HCT116 (cell line): ENCODE measurements around the gene CTU2. TPM values are rescaled to one million over a fixed set of nuclear protein-coding genes. Genes with fewer than 3 reads are reported as not detected.

Experiments
- ATAC-seq: fragments of 200-7000 bp; cut with Tn5 transposase; 2 replicates; pipeline ENCODE4 v1.9.1; 2020; ENCODE audit warnings: mild to moderate bottlenecking, moderate library complexity
- BruUV-seq: library from RNA; stranded (reverse); fragments of 400-500 nt; replicated peaks from 2 replicates; lab custom pipeline; 2021; lab: Mats Ljungman, UMichigan
- CTCF ChIA-PET: fragments of 300-600 bp; sonication (Branson Sonifier 250); formaldehyde crosslinking; loops from one replicate; lab custom pipeline; 2021; ENCODE audit warnings: antibody characterized with exemption; lab: Charles Lee
- POLR2A ChIA-PET: fragments of 300-600, 350-600 bp; sonication (Branson Sonifier 250); formaldehyde crosslinking; loops from one replicate; lab custom pipeline; 2021; ENCODE audit warnings: antibody characterized with exemption; lab: Charles Lee
- RAD21 ChIA-PET, 2 experiments: fragments of 300-600 bp; sonication (Branson Sonifier 250); formaldehyde crosslinking; loops; one replicate each; lab custom pipeline; 2023; ENCODE audit warnings: low total read pairs in 2 of 2; ENCODE audit not compliant: uncharacterized antibody in 2 of 2, unreplicated experiment in 2 of 2, low non-redundant PET in 1 of 2; lab: Charles Lee
- DNase-seq: peaks from one replicate; pipeline ENCODE4 v3.0.0-alpha.2; 2010; ENCODE audit warnings: low read depth, low spot score
- H2AFZ ChIP-seq: fragments of 200-600 bp; shearing (Covaris generic), sonication (generic); 2 replicates; pipeline ENCODE4 v1.6.1; 2017; ENCODE audit warnings: low read depth, mixed run types, mixed read lengths, antibody characterized with exemption, low read length; ENCODE audit not compliant: poor library complexity, severe bottlenecking
- H3K27ac ChIP-seq: 2 replicates; pipeline ENCODE4 v1.5.1; 2012; ENCODE audit warnings: low read depth, low read length
- H3K27me3 ChIP-seq: fragments of 200-600 bp; sonication (generic); 2 replicates; pipeline ENCODE4 v1.6.1; 2016; ENCODE audit warnings: mixed run types, low read length, mixed read lengths; ENCODE audit not compliant: insufficient read depth
- H3K36me3 ChIP-seq, 2 experiments: fragments of 200-500 bp in 1 of 2; fragments of 200-600 bp in 1 of 2; sonication (Bioruptor generic) in 1 of 2; sonication (generic) in 1 of 2; 2 replicates each; pipeline versions ENCODE4 v1.5.1 to v1.6.1; 2014 to 2016; ENCODE audit warnings: low read length in 2 of 2, inconsistent platforms in 1 of 2, mixed read lengths in 1 of 2, mixed run types in 1 of 2; ENCODE audit not compliant: insufficient read depth in 2 of 2, control insufficient read depth in 1 of 2
- H3K4me1 ChIP-seq, 2 experiments: fragments of 200-600 bp in 1 of 2; sonication (generic) in 1 of 2; 2 replicates each; pipeline versions ENCODE4 v1.5.1 to v1.6.1; 2012 to 2017; ENCODE audit warnings: low read length in 2 of 2, inconsistent platforms in 1 of 2, mild to moderate bottlenecking in 1 of 2, mixed read lengths in 1 of 2, mixed run types in 1 of 2, moderate library complexity in 1 of 2; ENCODE audit not compliant: insufficient read depth in 2 of 2, control insufficient read depth in 1 of 2
- H3K4me2 ChIP-seq: fragments of 200-600 bp; sonication (generic); 2 replicates; pipeline ENCODE4 v1.6.1; 2017; ENCODE audit warnings: mixed run types, low read length, mixed read lengths
- H3K4me3 ChIP-seq, 2 experiments: fragments of 200-600 bp in 1 of 2; sonication (generic) in 1 of 2; replicated peaks in 1 of 2; 2 replicates each; pipeline ENCODE4 v1.5.1; 2011 to 2016; ENCODE audit warnings: low read length in 2 of 2, control low read depth in 1 of 2, low read depth in 1 of 2, mild to moderate bottlenecking in 1 of 2, mixed read lengths in 1 of 2, mixed run types in 1 of 2
- H3K79me2 ChIP-seq: fragments of 200-600 bp; sonication (generic); 2 replicates; pipeline ENCODE4 v1.6.1; 2017; ENCODE audit warnings: mild to moderate bottlenecking, mixed run types, low read length, moderate library complexity, mixed read lengths; ENCODE audit not compliant: insufficient read depth
- H3K9ac ChIP-seq: fragments of 200-600 bp; sonication (generic); 2 replicates; pipeline ENCODE4 v1.6.1; 2016; ENCODE audit warnings: low read length, mixed read lengths
- H3K9me2 ChIP-seq: fragments of 200-600 bp; sonication (generic), shearing (Covaris generic); 2 replicates; pipeline ENCODE4 v1.6.1; 2017; ENCODE audit warnings: mixed run types, mild to moderate bottlenecking, moderate library complexity; ENCODE audit not compliant: insufficient read depth
- H3K9me3 ChIP-seq, 2 experiments: fragments of 200-500 bp in 1 of 2; fragments of 200-600 bp in 1 of 2; sonication (Bioruptor generic) in 1 of 2; sonication (generic) in 1 of 2; 2 replicates each; pipeline ENCODE4 v1.6.1; 2014 to 2017; ENCODE audit warnings: low read length in 2 of 2, mixed read lengths in 2 of 2, inconsistent platforms in 1 of 2, low read depth in 1 of 2, mild to moderate bottlenecking in 1 of 2, mixed run types in 1 of 2, moderate library complexity in 1 of 2; ENCODE audit not compliant: control insufficient read depth in 1 of 2, insufficient read depth in 1 of 2
- H4K20me1 ChIP-seq: fragments of 200-600 bp; sonication (generic), shearing (Covaris generic); 2 replicates; pipeline ENCODE4 v1.6.1; 2017; ENCODE audit warnings: mixed run types, mild to moderate bottlenecking, moderate library complexity; ENCODE audit not compliant: insufficient read depth
- CEBPB ChIP-seq: IDR thresholded peaks from 2 replicates; pipeline ENCODE4 v1.6.1; 2012; ENCODE audit warnings: low read depth
- CTCF ChIP-seq, 3 experiments: fragments of 200-600 bp in 1 of 3; sonication (generic) in 1 of 3; IDR thresholded peaks in 2 of 3; conservative IDR thresholded peaks in 1 of 3; 2 replicates each; pipeline ENCODE4 v1.5.1; 2012 to 2017; ENCODE audit warnings: low read depth in 2 of 3, low read length in 2 of 3, antibody characterized with exemption in 1 of 3, borderline replicate concordance in 1 of 3, control low read depth in 1 of 3, mild to moderate bottlenecking in 1 of 3, mixed read lengths in 1 of 3, mixed run types in 1 of 3, moderate library complexity in 1 of 3; ENCODE audit not compliant: insufficient read depth in 1 of 3
- EGR1 ChIP-seq: IDR thresholded peaks from 2 replicates; pipeline ENCODE4 v1.6.1; 2012; ENCODE audit warnings: low read depth
- ELF1 ChIP-seq: IDR thresholded peaks from 2 replicates; pipeline ENCODE4 v1.6.1; 2012; ENCODE audit warnings: low read depth, borderline replicate concordance
- EZH2 ChIP-seq: fragments of 200-600 bp; sonication (generic); IDR thresholded peaks from 2 replicates; pipeline ENCODE4 v1.6.1; 2017; ENCODE audit warnings: antibody characterized with exemption, mixed run types
- JUND ChIP-seq: IDR thresholded peaks from 2 replicates; pipeline ENCODE4 v1.6.1; 2012
- MAX ChIP-seq: IDR thresholded peaks from 2 replicates; pipeline ENCODE4 v1.6.1; 2012
- POLR2A ChIP-seq: IDR thresholded peaks from 2 replicates; pipeline ENCODE4 v1.7.0; 2011; ENCODE audit warnings: borderline replicate concordance; ENCODE audit not compliant: insufficient read depth, insufficient read length; ENCODE audit errors: extremely low read depth
- POLR2AphosphoS5 ChIP-seq: IDR thresholded peaks from 2 replicates; pipeline ENCODE4 v1.6.1; 2011; ENCODE audit warnings: mild to moderate bottlenecking, low read depth, low read length, moderate library complexity
- RAD21 ChIP-seq: IDR thresholded peaks from 2 replicates; pipeline ENCODE4 v1.6.1; 2012; ENCODE audit warnings: low read depth, mild to moderate bottlenecking
- REST ChIP-seq: IDR thresholded peaks from 2 replicates; pipeline ENCODE4 v1.6.1; 2012; ENCODE audit warnings: low read depth
- SP1 ChIP-seq: IDR thresholded peaks from 2 replicates; pipeline ENCODE4 v1.6.1; 2012; ENCODE audit warnings: low read depth
- ZBTB33 ChIP-seq: IDR thresholded peaks from 2 replicates; pipeline ENCODE4 v1.6.1; 2011; ENCODE audit warnings: mild to moderate bottlenecking, low read length, moderate library complexity; ENCODE audit not compliant: insufficient replicate concordance; ENCODE audit errors: extremely low read depth
- ZNF274 ChIP-seq: fragments of 200-500 bp; sonication (Bioruptor generic); IDR thresholded peaks from 2 replicates; pipeline ENCODE4 v1.6.1; 2014; ENCODE audit warnings: mild to moderate bottlenecking, low read depth, low read length, inconsistent platforms
- intact Hi-C: fragments of 100-400 bp; cut with micrococcal nuclease; formaldehyde crosslinking; loops from 2 replicates; pipeline ENCODE4 v1.10.0; 2022
- total RNA-seq: library from RNA; stranded (reverse); gene quantifications from one replicate; pipeline ENCODE4 v1.2.1, GENCODE V29; 2021; ENCODE audit not compliant: unreplicated experiment

CTU2 gene
- total RNA-seq, 1 experiment from 2014 or later, result 71.3 TPM

- Histone ChIP-seq H3K27me3 (no peaks in the 10 kb centered on the region), H4K20me1 (0 out of 2 replicates have a peak, but pooled peaks cover 3% of the 10 kb centered on the region), H3K4me2 (no peak overlapping the region), H3K4me1 (no peaks in the 10 kb centered on the region), H3K9me3 (no peaks in the 10 kb centered on the region), H3K27ac (no peak overlapping the region; the same call in 1 of the 2 replicates), H3K4me3 (no peak overlapping the region), H3K36me3 (peaks cover 62 to 90% of the 10 kb centered on the region in 2 experiments; a peak in 3 of 4 replicates), H3K9me2 (no peaks in the 10 kb centered on the region), H3K79me2 (no peaks in the 10 kb centered on the region; the same call in 1 of the 2 replicates), H2AFZ (no peak overlapping the region), H3K9ac (no peak overlapping the region)
- BruUV-seq, result no TSS peak
- intact Hi-C loops, result no loop called here
- ChIA-PET POLR2A (no interaction called here), CTCF (interaction anchor here (2.5 kb wide), 1 partner anchor 14 kb away, joined by 7 read pairs; no protein-coding TSS in a partner anchor), RAD21 (no interaction called here)
- no peak for ATAC-seq
- TF ChIP-seq EZH2 (no peak), ZBTB33 (no peak), POLR2AphosphoS5 (no peak), CEBPB (no peak), ZNF274 (no peak), POLR2A (no peak), CTCF (IDR thresholded peaks at IDR 0.05 in 2 of 3, conservative IDR thresholded peaks at IDR 0.05 in 1 of 3; ENCODE audit: borderline replicate concordance in 1 of 3, insufficient read depth in 1 of 3, low read depth in 2 of 3, low read length in 2 of 3) (no peak), MAX (no peak), REST (no peak), JUND (no peak), SP1 (no peak), EGR1 (no peak), ELF1 (no peak), RAD21 (no peak)
- no peak for DNase-seq
Observed at GRCh38 chr16:88722784-88723506, 16.6 kb downstream of the CTU2 start.
